ENCODE results near the gene POTEF.
"Not testable (repeated sequence)": the region's sequence is repeated elsewhere in the genome, so short reads cannot be mapped to it uniquely, and the experiment has no call there.

- TF ChIP-seq CTCF, EP300, POLR2A (IDR thresholded peaks at IDR 0.05): not testable (repeated sequence)
These were observed 19.5 kb upstream of the POTEF start for GRCh38 chr2:130148515-130148914.
